Right lobe of liver (tissue), 6 donors: Measurements from ENCODE around the gene ABHD5. TPM values are rescaled to one million over a fixed set of nuclear protein-coding genes. Genes with fewer than 3 reads are reported as not detected.

Experiments used
- ATAC-seq, 4 donors: fragments of 200-7000 bp; cut with Tn5 transposase; one replicate each; pipeline ENCODE4 v1.9.1; 2020; ENCODE audit warnings: mild to moderate bottlenecking in 4 of 4, moderate library complexity in 4 of 4
- DNase-seq, 3 donors: peaks; one replicate each; pipeline ENCODE4 v3.0.0-alpha.2; 2020
- H3K27ac ChIP-seq, 3 donors: fragments of 200-600 bp; one replicate each; pipeline ENCODE4 v1.8.0; 2022
- H3K27me3 ChIP-seq, 2 donors: fragments of 200-600 bp; one replicate each; pipeline ENCODE4 v1.8.0; 2022
- H3K36me3 ChIP-seq, 4 donors: fragments of 200-600 bp; sonication (generic) in 1 of 4; one replicate each; pipeline versions ENCODE4 v1.5.1 to v1.8.0; 2017 to 2022; ENCODE audit warnings: control low read depth in 1 of 4
- H3K4me1 ChIP-seq, 4 donors: fragments of 200-600 bp; sonication (generic) in 1 of 4; one replicate each; pipeline versions ENCODE4 v1.5.1 to v1.8.0; 2017 to 2022; ENCODE audit warnings: control low read depth in 1 of 4
- H3K4me3 ChIP-seq, 3 donors: fragments of 200-600 bp; one replicate each; pipeline ENCODE4 v1.8.0; 2022
- H3K9me3 ChIP-seq, 4 donors: fragments of 200-600 bp; sonication (generic) in 1 of 4; one replicate each; pipeline versions ENCODE4 v1.5.1 to v1.8.0; 2017 to 2022; ENCODE audit warnings: control low read depth in 1 of 4
- POLR2A ChIP-seq: fragments of 450-650 bp; IDR thresholded peaks from one replicate; pipeline ENCODE4 v1.6.1; 2017; ENCODE audit warnings: antibody characterized with exemption, mild to moderate bottlenecking
- WGBS: methylation state at CpG from one replicate; pipeline ENCODE4 v1.1.6; 2018; ENCODE audit warnings: low coverage, low lambda C conversion rate; ENCODE audit not compliant: insufficient coverage; ENCODE audit errors: missing lambda C conversion rate; 5-methylcytosine and 5-hydroxymethylcytosine counted together
- intact Hi-C, 2 donors: fragments of 100-400 bp; cut with DNase I; formaldehyde crosslinking; loops; one replicate each; pipeline versions ENCODE4 v1.11.2 to v1.14.1; 2022
- total RNA-seq, 6 experiments: library from RNA; depleted of rRNA in 2 of 6; stranded (reverse); fragments of >200 nt in 2 of 6; fragmentation: NEBNext Ultra II Directional in 3 of 6; extraction: Animal tissue kit (Norgen Biotek cat#: 25700) in 3 of 6; gene quantifications; one replicate each; pipeline versions ENCODE4 v1.1.0 to v1.2.4, GENCODE V29; 2016 to 2023
- TF ChIP-seq, protein P1 (sequence below), 4 donors: fragments of 200-600 bp in 3 of 4; fragments of 450-650 bp in 1 of 4; IDR thresholded peaks; one replicate each; pipeline versions ENCODE4 v1.5.1 to v1.8.0; 2016 to 2022; ENCODE audit warnings: antibody characterized with exemption in 4 of 4, mild to moderate bottlenecking in 2 of 4
- donor health status: DM: no; HTN: yes; CAD: no.
- donor health status: DM: no; HTN: no; CAD: no.
- donor health status: DM: no; HTN: no; CAD: no.
- donor health status: DM: no; HTN: yes; CAD: no.
- donor health status: DM: no; HTN: yes; CAD: no.

The ABHD5 gene
- total RNA-seq, 6 experiments from 2014 or later, result 10.8 to 23.0 (median 14.6) TPM

DNA sequence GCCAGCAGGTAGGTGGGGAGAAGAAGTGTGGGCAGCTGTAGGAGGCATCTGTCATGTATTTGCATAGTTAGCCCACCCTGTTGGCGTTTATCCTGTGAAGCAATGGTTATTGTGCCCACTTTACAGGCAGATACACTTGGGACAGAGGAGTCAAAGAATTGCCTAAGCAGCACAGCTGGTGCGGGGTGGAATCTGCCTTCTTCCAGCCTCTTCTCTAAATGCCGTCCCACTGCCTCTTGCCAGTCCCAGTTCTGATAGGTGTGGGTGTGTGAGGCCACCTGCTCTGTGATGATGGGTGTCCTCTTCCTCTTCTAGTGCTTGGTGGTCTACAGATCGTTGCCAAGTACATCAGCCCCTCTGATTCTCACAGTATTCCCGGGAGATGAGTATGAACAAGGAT is 80.9 kb downstream of the ABHD5 start:
- no peaks in the 10 kb centered on the region for H3K36me3 ChIP-seq
- DNase-seq (no peak), ATAC-seq (no peak)
- H3K4me3 ChIP-seq, result no peak overlapping the region
- WGBS, result 61% methylated on average over 5 of the region's 5 CpGs
- TF ChIP-seq, protein P1, sequence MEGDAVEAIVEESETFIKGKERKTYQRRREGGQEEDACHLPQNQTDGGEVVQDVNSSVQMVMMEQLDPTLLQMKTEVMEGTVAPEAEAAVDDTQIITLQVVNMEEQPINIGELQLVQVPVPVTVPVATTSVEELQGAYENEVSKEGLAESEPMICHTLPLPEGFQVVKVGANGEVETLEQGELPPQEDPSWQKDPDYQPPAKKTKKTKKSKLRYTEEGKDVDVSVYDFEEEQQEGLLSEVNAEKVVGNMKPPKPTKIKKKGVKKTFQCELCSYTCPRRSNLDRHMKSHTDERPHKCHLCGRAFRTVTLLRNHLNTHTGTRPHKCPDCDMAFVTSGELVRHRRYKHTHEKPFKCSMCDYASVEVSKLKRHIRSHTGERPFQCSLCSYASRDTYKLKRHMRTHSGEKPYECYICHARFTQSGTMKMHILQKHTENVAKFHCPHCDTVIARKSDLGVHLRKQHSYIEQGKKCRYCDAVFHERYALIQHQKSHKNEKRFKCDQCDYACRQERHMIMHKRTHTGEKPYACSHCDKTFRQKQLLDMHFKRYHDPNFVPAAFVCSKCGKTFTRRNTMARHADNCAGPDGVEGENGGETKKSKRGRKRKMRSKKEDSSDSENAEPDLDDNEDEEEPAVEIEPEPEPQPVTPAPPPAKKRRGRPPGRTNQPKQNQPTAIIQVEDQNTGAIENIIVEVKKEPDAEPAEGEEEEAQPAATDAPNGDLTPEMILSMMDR (IDR thresholded peaks at IDR 0.05), result no peak
- TF ChIP-seq POLR2A, result no peak
- peaks cover 0 to 24% (median 0%) of the 10 kb centered on the region in 4 donors for H3K4me1 ChIP-seq
- intact Hi-C loops, result no loop called here
- H3K27ac ChIP-seq, result no peak overlapping the region
- H3K9me3 ChIP-seq, result no peaks in the 10 kb centered on the region
- H3K27me3 ChIP-seq, result no peaks in the 10 kb centered on the region

DNA sequence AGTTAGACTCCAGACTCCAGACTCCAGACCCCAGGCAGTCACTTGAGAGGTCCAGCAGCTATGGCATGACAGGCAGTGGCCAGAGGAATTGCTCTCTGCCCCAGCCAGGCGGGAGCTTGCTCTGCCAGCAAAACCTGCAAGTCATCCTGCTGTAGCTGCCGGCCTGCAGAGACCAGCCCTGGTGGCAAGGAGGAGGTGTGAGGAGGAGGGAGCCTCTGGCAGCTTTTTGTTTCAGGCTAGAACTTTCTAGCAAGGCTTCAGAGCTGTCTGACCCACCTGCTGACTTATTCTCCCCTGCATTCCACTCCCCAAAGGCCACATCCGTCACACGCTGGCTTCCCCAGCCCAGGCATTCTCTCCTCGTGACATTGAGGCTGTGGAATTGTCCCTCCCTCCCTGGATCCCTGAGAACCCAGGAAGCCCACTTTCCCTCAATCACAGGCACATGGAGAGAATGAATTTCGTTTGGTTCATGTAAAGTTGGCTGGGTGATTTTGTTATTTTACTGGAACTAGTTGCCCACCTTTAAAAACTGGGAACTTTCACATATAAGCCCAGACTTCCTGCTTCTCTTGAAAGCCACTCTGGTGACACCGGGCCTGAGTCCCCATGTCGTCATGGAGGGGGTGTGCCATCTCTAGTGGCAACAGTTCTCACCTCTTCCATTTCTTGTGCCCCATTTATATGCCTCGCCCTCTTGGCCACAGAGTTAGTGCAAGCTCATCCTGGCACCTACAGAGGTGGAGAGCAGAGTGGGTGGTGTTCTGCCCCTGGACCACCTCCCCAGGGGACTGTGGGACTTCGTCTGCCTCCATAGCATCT is 82.7 kb downstream of the ABHD5 start:
- peak in 2 of 3 donors; percentile 44 to 73 for DNase-seq
- peak in 2 of 4 donors; percentile 6 to 57 for ATAC-seq
- H3K4me1 ChIP-seq, result peaks cover 0 to 24% (median 0%) of the 10 kb centered on the region in 4 donors
- no peaks in the 10 kb centered on the region for H3K36me3 ChIP-seq
- WGBS, result 37% methylated on average over 6 of the region's 10 CpGs
- no peak overlapping the region for H3K27ac ChIP-seq
- no peaks in the 10 kb centered on the region for H3K27me3 ChIP-seq
- TF ChIP-seq, protein P1 (IDR thresholded peaks at IDR 0.05), result no peak
- no peak for TF ChIP-seq POLR2A
- intact Hi-C loops, result no loop called here
- H3K4me3 ChIP-seq, result no peak overlapping the region
- no peaks in the 10 kb centered on the region for H3K9me3 ChIP-seq

GRCh38 chr3:43774799-43775198 is 84.1 kb downstream of the ABHD5 start:
- H3K4me3 ChIP-seq, result no peak overlapping the region
- no peaks in the 10 kb centered on the region for H3K36me3 ChIP-seq
- no peaks in the 10 kb centered on the region for H3K9me3 ChIP-seq
- peaks cover 0 to 13% (median 0%) of the 10 kb centered on the region in 4 donors for H3K4me1 ChIP-seq
- ATAC-seq (no peak), DNase-seq (peak in 1 of 3 donors; percentile 20)
- no peak overlapping the region for H3K27ac ChIP-seq
- H3K27me3 ChIP-seq, result no peaks in the 10 kb centered on the region
- intact Hi-C loops, result no loop called here
- 69% methylated on average over 4 of the region's 4 CpGs for WGBS
- TF ChIP-seq POLR2A, result no peak

- Histone ChIP-seq H3K27me3 (no peaks in the 10 kb centered on the region), H3K4me1 (peaks cover 0 to 10% (median 0%) of the 10 kb centered on the region in 4 donors), H3K4me3 (no peak overlapping the region), H3K27ac (no peak overlapping the region), H3K9me3 (no peaks in the 10 kb centered on the region), H3K36me3 (no peaks in the 10 kb centered on the region)
- WGBS, result 75% methylated on average over 2 of the region's 3 CpGs
- intact Hi-C loops, result no loop called here
- no peak for ATAC-seq
- DNase-seq, result peak in 1 of 3 donors; percentile 10
- TF ChIP-seq POLR2A, result no peak
- TF ChIP-seq, protein P1 (IDR thresholded peaks at IDR 0.05), result no peak
Measured at GRCh38 chr3:43776101-43776500, 85.4 kb downstream of the ABHD5 start.

DNA sequence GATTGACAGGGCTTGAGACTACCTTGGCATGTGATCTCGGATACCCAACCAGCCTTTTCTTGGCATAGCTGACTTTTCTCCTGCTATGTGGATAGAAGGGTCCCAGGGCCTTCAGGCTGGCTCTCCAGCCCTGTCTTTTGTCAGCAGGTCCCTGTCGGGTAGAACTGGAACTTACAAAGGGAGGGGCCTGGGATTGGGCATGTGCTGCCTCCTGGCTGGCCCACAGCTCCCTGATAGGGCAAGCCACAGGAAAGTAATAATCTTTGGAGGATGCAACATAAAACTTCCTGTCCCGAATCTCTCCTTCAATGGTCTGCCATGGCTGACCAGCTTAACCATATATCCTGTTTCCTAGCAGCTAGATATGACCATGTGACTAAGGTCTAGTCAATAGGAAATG is 89.1 kb downstream of the ABHD5 start:
- no peaks in the 10 kb centered on the region for H3K36me3 ChIP-seq
- H3K27ac ChIP-seq, result no peak overlapping the region
- no peaks in the 10 kb centered on the region for H3K27me3 ChIP-seq
- no peak overlapping the region for H3K4me3 ChIP-seq
- no peak for DNase-seq
- intact Hi-C loops, result no loop called here
- 39% methylated on average over 2 of the region's 3 CpGs for WGBS
- ATAC-seq, result no peak
- H3K9me3 ChIP-seq, result no peaks in the 10 kb centered on the region
- no peaks in the 10 kb centered on the region for H3K4me1 ChIP-seq
- no peak for TF ChIP-seq POLR2A
- TF ChIP-seq, protein P1 (IDR thresholded peaks at IDR 0.05), result no peak
